GM18858 (cell line): ENCODE results near the gene HNRNPF.

ENCODE experiments used
- ATAC-seq: cut with Tn5 transposase; IDR thresholded peaks from one replicate; pipeline ENCODE4 v1.9.1; 2021; ENCODE audit not compliant: unreplicated experiment

Gene HNRNPF

GRCh38 chr10:43380610-43381222 lies 28.3 kb downstream of the HNRNPF start:
- no peak for ATAC-seq

GRCh38 chr10:43377424-43377883 lies 31.5 kb downstream of the HNRNPF start:
- no peak for ATAC-seq

- ATAC-seq = no peak
These were observed 32.1 kb downstream of the HNRNPF start for GRCh38 chr10:43376828-43377423.

- no peak for ATAC-seq
These were observed 32.8 kb downstream of the HNRNPF start for GRCh38 chr10:43376046-43376635.

GRCh38 chr10:43375401-43376020 lies 33.5 kb downstream of the HNRNPF start:
- ATAC-seq = no peak

- ATAC-seq = no peak
These were observed 34.8 kb downstream of the HNRNPF start for GRCh38 chr10:43374194-43374593.

GRCh38 chr10:43373461-43373860 lies 35.5 kb downstream of the HNRNPF start:
- no peak for ATAC-seq

GRCh38 chr10:43372765-43373361 lies 36.1 kb downstream of the HNRNPF start:
- ATAC-seq = no peak

GRCh38 chr10:43371418-43371817 lies 37.6 kb downstream of the HNRNPF start, which contains the start of gene FXYD4:
FXYD4 (plus strand) TSS chr10:43371636; CDS start chr10:43373747, 2,111 bp downstream.
- ATAC-seq = no peak

GRCh38 chr10:43370671-43371215 lies 38.2 kb downstream of the HNRNPF start:
- ATAC-seq = no peak

GRCh38 chr10:43369921-43370320 lies 39.1 kb downstream of the HNRNPF start:
- no peak for ATAC-seq

- no peak for ATAC-seq
These were observed 44.0 kb downstream of the HNRNPF start for GRCh38 chr10:43365001-43365400.

- peak; percentile 93 for ATAC-seq
These were observed 46.7 kb downstream of the HNRNPF start for GRCh38 chr10:43362191-43362839.

GRCh38 chr10:43361547-43362190 lies 47.3 kb downstream of the HNRNPF start:
- no peak for ATAC-seq

GRCh38 chr10:43360086-43360485 lies 48.9 kb downstream of the HNRNPF start:
- no peak for ATAC-seq

GRCh38 chr10:43355749-43356371 lies 53.1 kb downstream of the HNRNPF start:
- no peak for ATAC-seq

GRCh38 chr10:43354879-43355380 lies 54.1 kb downstream of the HNRNPF start:
- ATAC-seq = no peak

GRCh38 chr10:43354330-43354635 lies 54.7 kb downstream of the HNRNPF start:
- ATAC-seq = no peak

GRCh38 chr10:43353495-43354329 lies 55.3 kb downstream of the HNRNPF start:
- no peak for ATAC-seq
